GM12865 (cell line): ENCODE data around the gene PHLDB2.

Experiments used
- DNase-seq: peaks from one replicate; pipeline ENCODE4 v3.0.0; 2010; ENCODE audit warnings: low read depth
- H3K4me3 ChIP-seq: 2 replicates; pipeline ENCODE4 v1.5.1; 2011; ENCODE audit warnings: mild to moderate bottlenecking, low read depth, low read length, control low read depth
- TF ChIP-seq, protein P1 (sequence below): IDR thresholded peaks from 2 replicates; pipeline ENCODE4 v1.5.1; 2011; ENCODE audit warnings: low read length, control low read depth, low read depth, inconsistent platforms; ENCODE audit not compliant: insufficient read depth; ENCODE audit errors: missing control alignments

PHLDB2 gene

DNA sequence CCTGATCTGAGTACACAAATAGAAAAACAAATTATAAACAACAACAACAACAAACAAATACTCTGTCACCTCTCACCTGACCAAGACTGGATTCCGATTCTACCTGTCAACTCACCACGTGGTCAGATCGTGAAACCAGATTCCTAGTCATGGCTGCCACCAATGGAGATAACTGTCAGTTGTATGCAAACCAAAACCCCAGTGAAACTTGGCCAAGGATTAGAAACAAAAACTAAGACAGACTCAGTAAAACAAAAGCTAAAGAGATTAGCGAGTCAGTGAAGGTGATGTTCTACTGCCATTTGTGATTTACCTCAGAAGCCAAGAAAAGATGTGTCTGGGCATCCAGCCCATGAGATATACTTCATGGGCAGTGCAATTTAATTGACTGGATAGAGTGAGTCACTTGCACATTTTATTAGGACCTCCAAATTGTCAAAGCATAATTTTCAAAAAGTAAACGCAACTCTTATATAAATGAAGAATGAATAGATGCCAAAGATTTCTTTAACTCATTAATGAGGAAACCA is 31.1 kb downstream of the PHLDB2 start:
- TF ChIP-seq, protein P1, sequence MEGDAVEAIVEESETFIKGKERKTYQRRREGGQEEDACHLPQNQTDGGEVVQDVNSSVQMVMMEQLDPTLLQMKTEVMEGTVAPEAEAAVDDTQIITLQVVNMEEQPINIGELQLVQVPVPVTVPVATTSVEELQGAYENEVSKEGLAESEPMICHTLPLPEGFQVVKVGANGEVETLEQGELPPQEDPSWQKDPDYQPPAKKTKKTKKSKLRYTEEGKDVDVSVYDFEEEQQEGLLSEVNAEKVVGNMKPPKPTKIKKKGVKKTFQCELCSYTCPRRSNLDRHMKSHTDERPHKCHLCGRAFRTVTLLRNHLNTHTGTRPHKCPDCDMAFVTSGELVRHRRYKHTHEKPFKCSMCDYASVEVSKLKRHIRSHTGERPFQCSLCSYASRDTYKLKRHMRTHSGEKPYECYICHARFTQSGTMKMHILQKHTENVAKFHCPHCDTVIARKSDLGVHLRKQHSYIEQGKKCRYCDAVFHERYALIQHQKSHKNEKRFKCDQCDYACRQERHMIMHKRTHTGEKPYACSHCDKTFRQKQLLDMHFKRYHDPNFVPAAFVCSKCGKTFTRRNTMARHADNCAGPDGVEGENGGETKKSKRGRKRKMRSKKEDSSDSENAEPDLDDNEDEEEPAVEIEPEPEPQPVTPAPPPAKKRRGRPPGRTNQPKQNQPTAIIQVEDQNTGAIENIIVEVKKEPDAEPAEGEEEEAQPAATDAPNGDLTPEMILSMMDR = no peak
- no peak for DNase-seq
- H3K4me3 ChIP-seq = no peak overlapping the region

DNA sequence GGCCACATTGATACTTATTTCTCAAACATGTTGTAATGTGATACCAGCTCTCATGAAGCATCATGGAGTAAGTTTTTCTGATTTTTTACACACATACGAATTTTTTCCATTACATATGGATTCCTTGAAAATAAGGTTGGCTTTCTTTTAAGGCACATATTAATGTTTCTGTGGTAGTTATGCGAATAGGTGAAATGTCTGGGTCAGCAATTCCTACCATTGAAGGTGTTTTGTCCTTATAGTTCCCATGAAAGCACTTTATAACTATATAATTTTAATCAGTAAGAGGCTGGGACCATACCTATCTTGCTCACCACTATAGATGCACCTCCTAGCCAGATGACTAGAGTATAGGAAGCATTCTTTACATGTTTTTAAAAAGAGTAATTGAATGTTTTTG is 33.0 kb downstream of the PHLDB2 start:
- TF ChIP-seq, protein P1 = no peak
- no peak overlapping the region for H3K4me3 ChIP-seq
- DNase-seq = no peak

DNA sequence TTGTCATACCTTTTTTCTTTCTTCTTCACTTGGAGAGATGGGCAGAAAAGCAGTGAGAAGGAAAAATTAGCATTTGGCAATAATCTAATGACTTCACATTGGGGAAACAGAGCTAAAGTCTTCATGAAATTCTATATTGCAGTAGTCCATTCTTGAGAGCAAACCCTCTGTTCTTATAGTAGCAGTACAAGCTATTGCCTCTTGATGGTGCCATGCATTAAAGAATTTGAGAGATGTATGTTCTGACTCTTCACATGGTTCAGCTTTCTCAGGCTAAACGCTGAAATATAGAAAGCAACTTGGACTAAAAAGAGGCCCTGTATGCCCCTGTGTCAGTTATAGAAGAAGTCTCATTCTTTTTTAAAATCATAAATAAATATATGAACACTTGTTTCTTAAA is 36.0 kb downstream of the PHLDB2 start:
- TF ChIP-seq, protein P1 = no peak
- no peak for DNase-seq
- no peak overlapping the region for H3K4me3 ChIP-seq

DNA sequence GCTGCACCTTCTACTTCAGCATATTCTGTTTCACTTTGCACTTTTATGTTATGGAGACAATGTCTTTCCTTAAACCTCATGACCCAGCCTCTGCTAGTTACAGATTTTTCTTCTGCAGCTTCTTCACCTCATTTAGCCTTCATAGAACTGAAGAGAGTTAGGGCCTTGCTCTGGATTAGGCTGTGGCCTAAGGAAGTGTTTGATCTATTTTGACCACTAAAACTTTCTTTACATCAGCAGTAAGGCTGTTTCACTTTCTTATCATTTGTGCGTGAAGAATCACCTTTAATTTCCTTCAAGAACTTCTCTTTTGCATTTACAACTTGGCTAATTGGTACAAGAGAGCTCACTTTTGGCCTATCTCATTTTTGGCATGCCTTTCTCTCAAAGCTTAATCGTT is 40.9 kb downstream of the PHLDB2 start:
- TF ChIP-seq, protein P1 = no peak
- no peak overlapping the region for H3K4me3 ChIP-seq
- no peak for DNase-seq

DNA sequence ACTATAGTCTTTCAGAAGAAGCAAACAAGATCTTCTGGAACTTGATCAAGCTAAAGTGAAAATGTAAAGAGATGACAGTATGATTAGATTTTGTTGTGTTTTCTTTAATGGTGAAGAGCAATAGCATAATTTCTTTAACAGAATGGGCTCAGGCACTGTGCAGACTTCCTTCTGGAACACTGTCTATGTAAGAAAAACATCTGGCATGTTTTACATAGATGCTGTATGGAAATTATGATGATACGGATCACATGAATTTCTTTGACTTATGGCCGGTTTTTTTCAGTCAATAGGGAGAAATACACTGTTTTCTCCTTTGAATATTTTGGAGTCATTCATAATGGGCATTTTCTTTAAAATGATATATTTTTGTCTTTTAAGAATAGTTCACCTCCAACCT is 42.6 kb downstream of the PHLDB2 start:
- H3K4me3 ChIP-seq = no peak overlapping the region
- DNase-seq = no peak
- TF ChIP-seq, protein P1 = no peak

DNA sequence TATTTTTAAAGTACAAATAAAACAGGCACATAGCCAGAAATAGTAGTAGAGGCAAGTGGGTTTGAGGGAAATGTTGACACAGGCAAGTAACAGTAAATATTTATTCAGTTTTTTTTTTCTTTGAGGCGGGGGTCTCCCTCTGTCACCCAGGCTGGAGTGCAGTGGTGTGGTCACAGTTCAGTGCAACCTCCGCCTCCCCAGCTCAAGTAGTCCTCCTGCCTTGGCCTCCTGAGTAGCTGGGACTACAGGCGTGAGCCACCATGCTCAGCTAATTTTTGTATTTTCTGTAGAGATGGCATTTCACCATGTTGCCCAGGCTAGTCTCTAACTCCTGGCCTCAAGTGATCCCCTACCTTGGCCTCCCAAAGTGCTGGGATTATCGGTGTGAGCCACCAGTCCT is 43.5 kb downstream of the PHLDB2 start:
- TF ChIP-seq, protein P1 = no peak
- no peak overlapping the region for H3K4me3 ChIP-seq
- no peak for DNase-seq

DNA sequence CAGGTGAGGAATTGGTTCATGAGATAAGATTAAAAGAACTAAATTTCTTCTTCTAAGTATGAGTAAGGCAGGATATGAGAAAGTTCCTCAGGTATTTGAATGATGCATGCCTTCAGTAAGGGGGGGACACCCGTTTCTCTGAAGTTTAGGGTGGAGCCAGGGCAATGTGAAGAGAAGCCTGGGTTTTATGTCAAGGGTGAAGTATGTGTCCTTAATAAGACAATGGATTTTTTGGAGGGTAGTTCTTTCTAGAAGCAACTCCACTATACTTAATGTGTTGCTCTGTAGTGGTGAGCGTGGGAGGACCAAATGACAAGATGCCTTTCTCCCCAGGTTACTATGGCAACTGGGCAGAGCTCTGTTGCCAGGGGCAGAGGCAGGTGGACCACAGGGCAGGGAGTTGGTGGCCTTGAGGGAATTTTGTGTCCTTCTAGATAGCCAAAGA is 44.0 kb downstream of the PHLDB2 start:
- no peak for DNase-seq
- H3K4me3 ChIP-seq = no peak overlapping the region
- TF ChIP-seq, protein P1 = no peak
